ENCODE data around the gene CRADD.

Gene CRADD

DNA sequence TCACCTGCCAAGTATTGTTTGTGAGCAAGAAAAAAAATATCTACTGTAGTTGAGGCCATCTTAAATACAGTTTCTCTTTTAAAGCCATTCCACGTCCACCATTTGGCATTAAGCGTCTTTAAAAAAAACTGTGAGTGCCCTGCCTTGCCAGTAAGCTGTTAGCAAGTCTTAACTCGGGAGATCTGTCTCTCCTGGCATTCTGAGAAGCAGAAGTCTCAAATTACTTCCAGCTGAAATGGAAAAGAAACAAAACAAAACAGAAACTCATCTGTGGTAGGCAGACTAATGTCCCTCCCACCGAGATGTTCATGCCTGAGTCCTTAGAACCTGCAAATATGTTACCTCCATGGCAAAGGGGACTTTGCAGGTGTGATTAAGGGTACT is 126.2 kb downstream of the CRADD start:
- no peak overlapping the region for H3K4me3 ChIP-seq (replicated peaks; ENCODE audit: low read depth, low read length)
- peak; percentile 75 for DNase-seq (ENCODE audit: low read depth)
- TF ChIP-seq, protein P1, sequence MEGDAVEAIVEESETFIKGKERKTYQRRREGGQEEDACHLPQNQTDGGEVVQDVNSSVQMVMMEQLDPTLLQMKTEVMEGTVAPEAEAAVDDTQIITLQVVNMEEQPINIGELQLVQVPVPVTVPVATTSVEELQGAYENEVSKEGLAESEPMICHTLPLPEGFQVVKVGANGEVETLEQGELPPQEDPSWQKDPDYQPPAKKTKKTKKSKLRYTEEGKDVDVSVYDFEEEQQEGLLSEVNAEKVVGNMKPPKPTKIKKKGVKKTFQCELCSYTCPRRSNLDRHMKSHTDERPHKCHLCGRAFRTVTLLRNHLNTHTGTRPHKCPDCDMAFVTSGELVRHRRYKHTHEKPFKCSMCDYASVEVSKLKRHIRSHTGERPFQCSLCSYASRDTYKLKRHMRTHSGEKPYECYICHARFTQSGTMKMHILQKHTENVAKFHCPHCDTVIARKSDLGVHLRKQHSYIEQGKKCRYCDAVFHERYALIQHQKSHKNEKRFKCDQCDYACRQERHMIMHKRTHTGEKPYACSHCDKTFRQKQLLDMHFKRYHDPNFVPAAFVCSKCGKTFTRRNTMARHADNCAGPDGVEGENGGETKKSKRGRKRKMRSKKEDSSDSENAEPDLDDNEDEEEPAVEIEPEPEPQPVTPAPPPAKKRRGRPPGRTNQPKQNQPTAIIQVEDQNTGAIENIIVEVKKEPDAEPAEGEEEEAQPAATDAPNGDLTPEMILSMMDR (IDR thresholded peaks at IDR 0.05; ENCODE audit: low read length, missing control alignments): no peak

GRCh38 chr12:93804392-93805179 is 127.4 kb downstream of the CRADD start:
- DNase-seq (ENCODE audit: low read depth): no peak
- H3K4me3 ChIP-seq (replicated peaks; ENCODE audit: low read depth, low read length): no peak overlapping the region
- TF ChIP-seq, protein P1 (IDR thresholded peaks at IDR 0.05; ENCODE audit: low read length, missing control alignments): no peak

- DNase-seq (ENCODE audit: low read depth): no peak
- H3K4me3 ChIP-seq (replicated peaks; ENCODE audit: low read depth, low read length): no peak overlapping the region
- TF ChIP-seq, protein P1 (IDR thresholded peaks at IDR 0.05; ENCODE audit: low read length, missing control alignments): no peak
These were observed 128.6 kb downstream of the CRADD start for GRCh38 chr12:93805736-93806141.

DNA sequence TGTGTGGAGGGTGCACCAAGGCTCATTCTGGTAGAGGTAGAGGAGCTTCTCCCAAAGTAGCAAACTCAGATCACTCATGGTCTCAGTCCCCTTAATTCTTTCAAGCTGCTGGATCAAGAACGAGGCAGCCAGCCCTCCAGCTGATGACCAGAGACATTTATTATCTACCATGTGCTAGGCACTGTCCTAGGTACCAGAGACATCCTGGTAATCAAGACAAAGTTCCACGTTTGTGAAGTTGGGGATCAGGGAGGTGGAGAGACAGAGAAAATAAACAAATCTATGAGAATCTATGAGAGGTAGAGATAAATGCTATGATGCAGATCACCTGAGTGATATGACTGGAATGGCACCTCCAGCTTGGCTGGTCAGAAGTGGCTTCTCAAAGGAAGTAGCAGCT is 130.2 kb downstream of the CRADD start:
- DNase-seq (ENCODE audit: low read depth): no peak
- TF ChIP-seq, protein P1 (IDR thresholded peaks at IDR 0.05; ENCODE audit: low read length, missing control alignments): no peak
- no peak overlapping the region for H3K4me3 ChIP-seq (replicated peaks; ENCODE audit: low read depth, low read length)

- H3K4me3 ChIP-seq (replicated peaks; ENCODE audit: low read depth, low read length): no peak overlapping the region
- TF ChIP-seq, protein P1 (IDR thresholded peaks at IDR 0.05; ENCODE audit: low read length, missing control alignments): no peak
- DNase-seq (ENCODE audit: low read depth): no peak
These were observed 131.2 kb downstream of the CRADD start for GRCh38 chr12:93808169-93808899.

DNA sequence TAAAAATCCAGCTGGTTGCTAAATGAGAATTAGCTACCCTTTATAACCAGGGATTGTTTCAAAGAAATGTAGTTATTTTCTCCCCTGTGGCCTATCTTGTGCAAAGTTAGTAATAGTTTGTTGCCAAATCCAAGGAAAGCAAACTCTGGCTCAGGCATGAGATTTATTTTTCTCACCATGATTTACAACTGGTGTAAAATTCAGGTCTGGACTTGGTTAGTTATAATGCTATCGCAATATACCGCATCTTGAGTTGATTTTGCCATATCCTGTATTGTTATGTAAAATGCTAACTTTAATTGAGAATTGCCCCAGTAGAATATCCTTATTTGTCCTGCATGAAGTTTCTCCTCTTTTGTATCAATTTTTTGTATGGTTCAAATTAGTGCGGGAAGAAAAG is 135.5 kb downstream of the CRADD start:
- TF ChIP-seq, protein P1 (IDR thresholded peaks at IDR 0.05; ENCODE audit: low read length, missing control alignments): no peak
- H3K4me3 ChIP-seq (replicated peaks; ENCODE audit: low read depth, low read length): no peak overlapping the region
- DNase-seq (ENCODE audit: low read depth): peak; percentile 53
